OCI-LY7 (cell line): ENCODE results near the gene SETD7. TPM values are rescaled to one million over a fixed set of nuclear protein-coding genes. Genes with fewer than 3 reads are reported as not detected.

ENCODE experiments used
- BruUV-seq: library from RNA; stranded (reverse); fragments of 400-500 nt; replicated peaks from 2 replicates; lab custom pipeline; 2021; lab: Mats Ljungman, UMichigan
- CTCF ChIA-PET: fragments of 300-600 bp; sonication (Branson Sonifier 250); formaldehyde crosslinking; loops from one replicate; lab custom pipeline; 2022; ENCODE audit warnings: antibody characterized with exemption; ENCODE audit not compliant: unreplicated experiment; lab: Charles Lee
- POLR2A ChIA-PET: fragments of 300-600 bp; sonication (Branson Sonifier 250); formaldehyde crosslinking; loops from one replicate; lab custom pipeline; 2022; ENCODE audit warnings: antibody characterized with exemption; lab: Charles Lee
- DNase-seq: peaks from one replicate; pipeline ENCODE4 v3.0.0-alpha.2; 2015; ENCODE audit warnings: low spot score
- H2AFZ ChIP-seq: fragments of 200-600 bp; sonication (generic), shearing (Covaris generic); 2 replicates; pipeline ENCODE4 v1.6.1; 2014; ENCODE audit warnings: mild to moderate bottlenecking, antibody characterized with exemption, low read length, moderate library complexity
- H3K27ac ChIP-seq: fragments of 200-600 bp; sonication (generic); 2 replicates; pipeline ENCODE4 v1.5.1; 2014; ENCODE audit warnings: mixed run types, low read depth, mild to moderate bottlenecking, moderate library complexity, low read length, inconsistent platforms; ENCODE audit not compliant: poor library complexity, severe bottlenecking
- H3K36me3 ChIP-seq: fragments of 200-600 bp; sonication (generic); 2 replicates; pipeline ENCODE4 v1.6.1; 2014; ENCODE audit warnings: mild to moderate bottlenecking, antibody characterized with exemption, low read length, moderate library complexity, mixed read lengths; ENCODE audit not compliant: insufficient read depth
- H3K4me1 ChIP-seq: fragments of 200-600 bp; sonication (generic); 2 replicates; pipeline ENCODE4 v1.5.1; 2014; ENCODE audit warnings: mild to moderate bottlenecking, low read length; ENCODE audit not compliant: insufficient read depth, poor library complexity, severe bottlenecking
- H3K4me2 ChIP-seq: fragments of 200-600 bp; sonication (generic); 2 replicates; pipeline ENCODE4 v1.6.1; 2014; ENCODE audit warnings: mild to moderate bottlenecking, low read length
- H3K4me3 ChIP-seq: fragments of 200-600 bp; sonication (generic); 2 replicates; pipeline ENCODE4 v1.5.1; 2014; ENCODE audit warnings: mild to moderate bottlenecking, low read depth, low read length; ENCODE audit not compliant: poor library complexity, severe bottlenecking
- H3K79me2 ChIP-seq: fragments of 200-600 bp; sonication (generic); 2 replicates; pipeline ENCODE4 v1.6.1; 2016; ENCODE audit warnings: low read depth, mild to moderate bottlenecking, low read length, moderate library complexity, mixed read lengths; ENCODE audit not compliant: insufficient read depth
- H3K9me2 ChIP-seq: fragments of 200-600 bp; sonication (generic); 2 replicates; pipeline ENCODE4 v1.6.1; 2016; ENCODE audit warnings: mild to moderate bottlenecking, low read length, mixed read lengths; ENCODE audit not compliant: insufficient read depth
- H3K9me3 ChIP-seq: fragments of 200-600 bp; sonication (generic); 2 replicates; pipeline ENCODE4 v1.6.1; 2014; ENCODE audit warnings: mild to moderate bottlenecking, mixed run types, low read length, mixed read lengths
- H4K20me1 ChIP-seq: fragments of 200-600 bp; sonication (generic); 2 replicates; pipeline ENCODE4 v1.6.1; 2014; ENCODE audit warnings: mild to moderate bottlenecking, antibody characterized with exemption, low read length, moderate library complexity, mixed read lengths; ENCODE audit not compliant: insufficient read depth
- EZH2phosphoT487 ChIP-seq: fragments of 200-600 bp; sonication (generic); IDR thresholded peaks from 2 replicates; pipeline ENCODE4 v1.6.1; 2018; ENCODE audit warnings: low read depth, borderline replicate concordance, mild to moderate bottlenecking, mixed run types, antibody characterized with exemption, low read length, moderate library complexity, mixed read lengths
- intact Hi-C: fragments of 100-400 bp; cut with micrococcal nuclease; formaldehyde crosslinking; loops from one replicate; pipeline ENCODE4 v1.10.0; 2022; ENCODE audit not compliant: unreplicated experiment
- total RNA-seq, 2 experiments: library from RNA; depleted of rRNA in 1 of 2; stranded (reverse); fragments of >200 nt in 1 of 2; shearing (Covaris generic) in 1 of 2; gene quantifications; 2 replicates each; pipeline ENCODE4 v1.2.3, GENCODE V29; 2014 to 2022
- TF ChIP-seq, protein P1 (sequence below): fragments of 200-600 bp; sonication (generic); conservative IDR thresholded peaks from 2 replicates; pipeline ENCODE4 v1.5.1; 2014; ENCODE audit warnings: mild to moderate bottlenecking, antibody characterized with exemption, low read length, moderate library complexity, mixed read lengths

Gene SETD7
- total RNA-seq, 2 experiments from 2014 or later = 17.6 to 37.3 TPM

DNA sequence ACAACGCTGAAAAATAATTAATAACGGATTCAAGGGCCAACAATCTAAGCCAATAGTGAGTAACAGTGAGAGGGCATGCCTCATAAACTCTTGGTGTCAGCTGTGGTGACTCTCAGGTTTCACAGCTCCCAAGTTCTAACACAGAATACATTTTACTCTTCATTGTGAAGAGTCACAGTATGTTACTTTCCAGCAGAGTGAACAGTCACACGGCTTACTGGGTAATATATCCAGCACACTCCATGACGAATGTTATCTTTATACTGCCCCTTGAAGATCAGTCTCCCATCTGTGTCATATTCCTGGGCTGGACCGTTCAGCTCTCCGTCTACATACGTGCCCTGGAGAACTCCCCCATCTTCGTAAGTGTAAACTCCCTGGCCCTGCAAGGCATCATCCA lies 23.1 kb downstream of the SETD7 start:
- Histone ChIP-seq H4K20me1 (no peaks in the 10 kb centered on the region), H3K79me2 (peaks cover 24% of the 10 kb centered on the region; the same call in 1 of the 2 replicates), H3K4me1 (no peaks in the 10 kb centered on the region), H3K9me2 (no peaks in the 10 kb centered on the region), H3K36me3 (peaks cover 88% of the 10 kb centered on the region), H3K9me3 (no peaks in the 10 kb centered on the region), H2AFZ (no peak overlapping the region), H3K27ac (no peak overlapping the region), H3K4me2 (no peak overlapping the region), H3K4me3 (no peak overlapping the region)
- intact Hi-C loops = no loop called here
- BruUV-seq = no TSS peak
- TF ChIP-seq, protein P1, sequence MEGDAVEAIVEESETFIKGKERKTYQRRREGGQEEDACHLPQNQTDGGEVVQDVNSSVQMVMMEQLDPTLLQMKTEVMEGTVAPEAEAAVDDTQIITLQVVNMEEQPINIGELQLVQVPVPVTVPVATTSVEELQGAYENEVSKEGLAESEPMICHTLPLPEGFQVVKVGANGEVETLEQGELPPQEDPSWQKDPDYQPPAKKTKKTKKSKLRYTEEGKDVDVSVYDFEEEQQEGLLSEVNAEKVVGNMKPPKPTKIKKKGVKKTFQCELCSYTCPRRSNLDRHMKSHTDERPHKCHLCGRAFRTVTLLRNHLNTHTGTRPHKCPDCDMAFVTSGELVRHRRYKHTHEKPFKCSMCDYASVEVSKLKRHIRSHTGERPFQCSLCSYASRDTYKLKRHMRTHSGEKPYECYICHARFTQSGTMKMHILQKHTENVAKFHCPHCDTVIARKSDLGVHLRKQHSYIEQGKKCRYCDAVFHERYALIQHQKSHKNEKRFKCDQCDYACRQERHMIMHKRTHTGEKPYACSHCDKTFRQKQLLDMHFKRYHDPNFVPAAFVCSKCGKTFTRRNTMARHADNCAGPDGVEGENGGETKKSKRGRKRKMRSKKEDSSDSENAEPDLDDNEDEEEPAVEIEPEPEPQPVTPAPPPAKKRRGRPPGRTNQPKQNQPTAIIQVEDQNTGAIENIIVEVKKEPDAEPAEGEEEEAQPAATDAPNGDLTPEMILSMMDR = no peak
- no peak for TF ChIP-seq EZH2phosphoT487
- DNase-seq = no peak
- ChIA-PET POLR2A (no interaction called here), CTCF (no interaction called here)

DNA sequence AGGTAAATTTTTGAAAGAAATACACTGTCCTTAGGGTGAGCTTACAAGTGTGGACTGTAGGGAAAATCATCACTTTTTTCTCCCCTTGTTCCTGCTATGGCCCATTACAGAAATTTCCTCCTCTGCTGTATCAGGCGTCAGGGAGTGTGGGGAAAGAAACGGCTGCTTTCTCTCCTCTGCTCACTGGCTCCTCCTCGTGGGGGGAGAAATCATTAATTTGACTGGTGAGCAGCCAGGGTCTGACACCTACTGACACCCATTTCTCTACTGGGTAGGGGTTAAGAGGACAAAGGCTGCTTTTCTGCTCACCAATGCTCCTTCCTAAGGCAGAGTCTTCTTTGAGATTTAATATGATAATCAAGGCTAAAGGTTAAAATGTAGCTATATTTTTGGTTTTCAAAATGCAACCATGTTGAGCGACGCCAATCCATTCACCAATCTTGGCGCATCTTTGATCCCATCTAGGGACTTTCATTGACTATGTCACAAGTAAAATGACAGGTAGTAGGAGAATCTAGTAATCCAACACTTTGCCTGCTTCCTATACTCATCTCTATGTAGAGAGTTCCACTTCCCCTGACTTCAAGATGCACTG lies 25.1 kb downstream of the SETD7 start:
- H3K27ac ChIP-seq = no peak overlapping the region
- ChIA-PET POLR2A (interaction anchor here (0.5 to 1.5 kb wide), 4 partner anchors 10 to 26 kb away, joined by 3 to 5 read pairs (median 3); partner anchors contain the start of gene SETD7), CTCF (interaction anchor here (0.6 kb wide), 1 partner anchor 135 kb away, joined by 4 read pairs; no protein-coding TSS in a partner anchor)
- no TSS peak for BruUV-seq
- H2AFZ ChIP-seq = no peak overlapping the region
- no peak overlapping the region for H3K4me2 ChIP-seq
- peaks cover 96% of the 10 kb centered on the region for H3K36me3 ChIP-seq
- intact Hi-C loops = no loop called here
- H3K79me2 ChIP-seq = peaks cover 12% of the 10 kb centered on the region; the same call in 1 of the 2 replicates
- H3K9me3 ChIP-seq = no peaks in the 10 kb centered on the region
- no peaks in the 10 kb centered on the region for H3K9me2 ChIP-seq
- no peak for TF ChIP-seq EZH2phosphoT487
- TF ChIP-seq, protein P1 = peak; percentile 79
- no peaks in the 10 kb centered on the region for H4K20me1 ChIP-seq
- H3K4me1 ChIP-seq = no peaks in the 10 kb centered on the region
- H3K4me3 ChIP-seq = no peak overlapping the region
- DNase-seq = peak; percentile 50

DNA sequence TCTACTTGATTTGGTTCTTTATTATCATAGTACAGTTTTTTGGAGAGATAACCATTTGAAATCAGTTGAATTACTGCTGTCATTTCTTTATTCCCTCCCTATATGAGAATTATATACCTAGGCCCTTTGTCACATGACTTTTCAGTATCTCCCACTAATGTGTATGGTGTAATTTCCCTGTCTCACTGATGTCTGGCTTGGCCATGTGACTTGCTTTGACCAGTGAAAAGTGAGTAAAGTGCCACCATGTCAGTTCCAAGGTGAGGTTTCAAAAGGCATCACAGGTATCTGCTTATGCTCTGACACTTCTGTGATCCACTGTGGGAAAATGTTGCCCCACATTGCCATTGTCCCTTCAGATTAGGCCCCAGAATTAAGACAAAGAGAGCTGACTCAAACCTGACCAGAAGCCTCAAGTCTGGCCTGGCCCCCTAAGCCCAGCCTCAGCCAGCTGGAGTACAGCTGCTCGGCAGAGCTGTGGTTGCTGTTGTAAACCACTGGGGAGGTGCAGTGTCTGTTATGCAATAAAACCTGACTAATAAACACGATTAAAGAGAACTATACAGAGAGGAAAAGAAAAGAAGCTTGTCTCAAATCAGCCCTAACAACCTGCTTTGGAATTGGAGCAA lies 27.5 kb downstream of the SETD7 start:
- DNase-seq = no peak
- H3K9me2 ChIP-seq = no peaks in the 10 kb centered on the region
- CTCF ChIA-PET = no interaction called here
- H3K4me2 ChIP-seq = no peak overlapping the region
- H4K20me1 ChIP-seq = no peaks in the 10 kb centered on the region
- H3K4me1 ChIP-seq = no peaks in the 10 kb centered on the region
- H3K79me2 ChIP-seq = no peaks in the 10 kb centered on the region
- POLR2A ChIA-PET = interaction anchor here (0.5 to 1.1 kb wide), 4 partner anchors 13 to 282 kb away, joined by 3 to 5 read pairs (median 4); no protein-coding TSS in a partner anchor
- H3K36me3 ChIP-seq = peaks cover 97% of the 10 kb centered on the region
- no peaks in the 10 kb centered on the region for H3K9me3 ChIP-seq
- intact Hi-C loops = no loop called here
- no TSS peak for BruUV-seq
- H3K4me3 ChIP-seq = no peak overlapping the region
- no peak overlapping the region for H2AFZ ChIP-seq
- no peak for TF ChIP-seq EZH2phosphoT487
- TF ChIP-seq, protein P1 = no peak
- H3K27ac ChIP-seq = no peak overlapping the region
